Stimulated activated CD4-positive, alpha-beta T cell treated with anti-CD3 and anti-CD28 coated beads, Interleukin-4, amount 100 ng/mL, for 48 hours (primary cell): Measurements from ENCODE around the gene CCDC85C.
A peak's percentile ranks its signal among the peaks of the same experiment; 100 is the strongest.

Experiments
- DNase-seq, 2 donors: peaks; one replicate each; pipeline ENCODE4 v3.0.0-alpha.2; 2020; ENCODE audit warnings: low read depth in 2 of 2

Gene CCDC85C

GRCh38 chr14:99512110-99512449 lies 91.9 kb downstream of the CCDC85C start:
- no peak for DNase-seq

- DNase-seq = no peak
Measured at GRCh38 chr14:99511421-99512109, 92.4 kb downstream of the CCDC85C start.

GRCh38 chr14:99510556-99511139 lies 93.4 kb downstream of the CCDC85C start:
- DNase-seq = no peak

- DNase-seq = no peak
Measured at GRCh38 chr14:99509871-99510555, 94.0 kb downstream of the CCDC85C start.

GRCh38 chr14:99508896-99509629 lies 94.9 kb downstream of the CCDC85C start:
- no peak for DNase-seq

GRCh38 chr14:99507860-99508640 lies 96.0 kb downstream of the CCDC85C start:
- no peak for DNase-seq

GRCh38 chr14:99506276-99506675 lies 97.7 kb downstream of the CCDC85C start:
- DNase-seq = no peak

- no peak for DNase-seq
Measured at GRCh38 chr14:99505089-99505488, 98.9 kb downstream of the CCDC85C start.

GRCh38 chr14:99503848-99504453 lies 100.1 kb downstream of the CCDC85C start:
- DNase-seq = no peak

GRCh38 chr14:99502989-99503421 lies 101.0 kb downstream of the CCDC85C start:
- no peak for DNase-seq

- no peak for DNase-seq
Measured at GRCh38 chr14:99497894-99498293, 106.1 kb downstream of the CCDC85C start.

- DNase-seq = no peak
Measured at GRCh38 chr14:99497341-99497740, 106.7 kb downstream of the CCDC85C start.

- DNase-seq = no peak
Measured at GRCh38 chr14:99484106-99484505, 119.9 kb downstream of the CCDC85C start.

- DNase-seq = peak in 1 of 2 donors; percentile 2
Measured at GRCh38 chr14:99481745-99482099, 122.3 kb downstream of the CCDC85C start.

GRCh38 chr14:99480917-99481744 lies 122.9 kb downstream of the CCDC85C start, which contains the start of gene CCNK:
CCNK (plus strand) TSS chr14:99481409; CDS start chr14:99492678, 11,269 bp downstream.
- DNase-seq = peak; percentile 99 to 100

- peak in 1 of 2 donors; percentile 32 for DNase-seq
Measured at GRCh38 chr14:99479906-99480869, 123.8 kb downstream of the CCDC85C start, which contains the start of gene SETD3. SETD3 (minus strand) TSS chr14:99480859; CDS start chr14:99465805, 15,054 bp downstream.

GRCh38 chr14:99479160-99479905 lies 124.7 kb downstream of the CCDC85C start:
- DNase-seq = no peak

GRCh38 chr14:99478128-99478527 lies 125.9 kb downstream of the CCDC85C start:
- no peak for DNase-seq
